ENCODE measurements around the gene ALKBH4.
"Not testable (repeated sequence)": the region's sequence is repeated elsewhere in the genome, so short reads cannot be mapped to it uniquely, and the experiment has no call there.

Gene ALKBH4

DNA sequence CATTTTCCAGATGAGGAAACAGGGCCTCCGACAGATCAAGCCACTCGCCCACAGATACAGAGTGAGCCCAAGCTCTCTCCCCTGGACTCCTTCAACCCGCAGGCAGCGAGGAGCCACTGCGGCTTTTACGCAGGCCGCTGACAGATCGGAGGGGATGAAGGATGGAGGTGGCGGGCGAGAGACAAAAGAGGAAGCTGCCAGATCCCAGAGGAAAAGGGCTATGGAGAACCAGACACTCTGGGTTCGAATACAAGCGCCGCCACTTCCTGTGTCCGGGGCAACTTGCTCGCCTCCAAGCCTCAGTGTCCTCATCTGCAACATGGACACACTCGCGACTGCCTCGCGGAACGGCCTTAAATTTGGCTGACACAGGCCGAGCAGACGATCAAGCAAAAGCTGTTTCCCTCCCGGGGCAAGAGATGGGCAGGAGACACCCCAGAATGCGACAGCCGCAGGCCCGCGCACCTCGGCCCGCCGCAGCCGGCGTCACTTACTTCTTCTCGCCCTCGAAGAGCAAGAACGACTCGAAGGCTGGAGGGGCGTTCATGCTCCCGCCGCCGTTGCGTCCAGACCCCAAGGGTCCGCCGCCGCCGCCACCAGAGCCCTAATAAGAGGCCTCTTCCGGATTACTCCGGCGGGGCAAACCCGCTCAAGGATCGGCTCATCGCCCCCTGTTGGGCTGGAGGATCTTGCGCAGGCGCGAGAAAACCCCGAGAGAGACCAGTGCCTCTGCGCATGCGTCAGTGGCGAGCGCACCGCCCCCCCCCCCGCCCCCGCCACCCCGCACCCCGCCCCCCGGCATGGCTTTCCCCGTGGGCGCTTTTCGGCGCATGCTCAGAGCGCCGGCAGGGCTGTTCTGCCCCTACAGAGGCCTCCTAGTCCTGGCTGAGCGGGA lies 13.9 kb upstream of the ALKBH4 start, which contains the start of gene POLR2J:
POLR2J (minus strand) TSS at position 609 of the 895 bp plus-strand sequence; CDS start at position 547, 62 bp downstream.
- DNase-seq = peak; percentile 88

DNA sequence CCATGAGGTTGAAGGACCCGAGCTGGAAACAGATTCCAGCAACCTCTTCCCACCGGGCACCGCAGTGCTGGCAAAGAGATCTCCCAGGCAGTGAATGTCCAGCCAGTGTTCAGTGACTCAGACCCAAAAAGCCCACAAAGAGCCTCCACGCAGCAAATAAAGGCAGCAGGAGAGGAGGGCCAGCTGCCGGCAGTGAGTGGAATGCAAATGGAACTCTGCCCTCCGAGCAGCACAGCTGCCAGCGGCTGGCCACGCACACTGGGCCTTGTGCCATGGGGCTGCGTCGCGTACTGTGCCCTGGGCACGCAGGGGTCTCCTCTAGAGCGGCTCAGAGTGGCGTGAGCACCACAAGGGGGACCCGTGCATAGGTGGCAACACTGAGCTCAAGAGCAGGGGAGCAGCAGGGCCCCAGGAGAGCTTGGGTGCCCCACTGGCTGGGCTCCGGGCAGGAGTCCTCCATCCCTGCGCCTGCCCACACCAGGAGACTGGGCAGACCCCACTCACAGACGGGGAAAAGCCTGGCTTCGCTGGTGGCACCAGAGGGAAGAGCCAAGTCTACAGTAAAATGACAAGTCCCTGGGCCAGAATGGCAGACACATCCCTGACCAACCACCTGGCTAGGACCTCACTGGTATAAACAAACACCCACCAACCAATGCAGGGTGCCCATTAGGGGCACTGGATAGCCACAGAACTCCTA lies 10.2 kb upstream of the ALKBH4 start:
- not testable (repeated sequence) for DNase-seq

DNA sequence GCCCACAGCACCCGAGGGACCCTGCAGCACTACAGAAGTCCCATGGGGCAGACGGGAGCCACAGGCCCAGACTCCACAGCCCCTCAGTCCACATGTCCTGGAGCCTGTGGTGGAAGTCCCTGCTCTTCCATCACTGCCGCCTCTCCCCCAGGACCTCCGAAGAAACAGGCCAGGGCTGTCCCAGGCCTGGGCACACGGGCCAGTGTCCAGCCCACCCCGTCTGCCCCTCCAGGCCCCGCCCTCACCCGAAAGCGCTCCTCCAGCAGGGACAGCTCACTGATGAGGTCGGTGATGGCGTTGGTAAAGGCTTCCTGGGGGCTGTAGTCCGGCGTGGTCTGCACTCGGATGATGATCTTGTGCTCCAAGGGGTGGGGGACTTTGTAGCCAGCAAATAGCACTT lies 9.5 kb upstream of the ALKBH4 start:
- not testable (repeated sequence) for DNase-seq

DNA sequence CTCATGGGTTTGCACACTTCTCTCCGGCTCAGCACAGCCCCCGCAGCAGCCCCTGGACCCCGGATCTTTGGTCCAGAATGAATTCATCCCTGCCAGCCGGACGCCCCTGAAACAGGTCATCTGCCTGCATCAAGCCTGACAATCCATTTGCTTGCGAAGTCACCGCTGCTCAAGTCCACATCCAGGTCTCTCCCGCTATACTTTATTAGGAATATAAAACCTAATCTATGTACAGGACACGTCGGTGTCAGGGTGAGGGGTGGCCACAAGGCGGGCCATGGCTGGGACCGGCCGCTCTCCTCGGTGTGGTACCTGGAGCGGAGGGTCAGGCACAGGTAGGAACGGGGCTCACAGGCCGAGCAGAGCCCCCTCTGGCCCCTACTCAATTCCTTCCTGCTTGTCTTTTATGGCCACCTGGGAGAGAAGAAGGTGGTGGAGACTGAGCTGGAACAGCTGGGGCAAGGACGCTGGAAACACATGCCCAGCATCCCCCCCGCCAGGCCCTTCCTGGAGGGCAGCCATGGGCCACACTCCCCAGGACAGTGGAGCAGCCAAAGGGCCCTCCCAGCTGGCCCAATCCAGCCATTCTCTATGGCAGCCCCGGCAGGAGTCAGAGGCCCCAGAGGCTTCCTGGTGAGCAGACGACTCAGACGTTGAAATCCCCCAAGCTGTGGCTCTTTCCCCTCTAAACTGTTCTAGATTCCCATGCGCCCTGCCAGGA lies 8.8 kb upstream of the ALKBH4 start:
- no peak for DNase-seq

DNA sequence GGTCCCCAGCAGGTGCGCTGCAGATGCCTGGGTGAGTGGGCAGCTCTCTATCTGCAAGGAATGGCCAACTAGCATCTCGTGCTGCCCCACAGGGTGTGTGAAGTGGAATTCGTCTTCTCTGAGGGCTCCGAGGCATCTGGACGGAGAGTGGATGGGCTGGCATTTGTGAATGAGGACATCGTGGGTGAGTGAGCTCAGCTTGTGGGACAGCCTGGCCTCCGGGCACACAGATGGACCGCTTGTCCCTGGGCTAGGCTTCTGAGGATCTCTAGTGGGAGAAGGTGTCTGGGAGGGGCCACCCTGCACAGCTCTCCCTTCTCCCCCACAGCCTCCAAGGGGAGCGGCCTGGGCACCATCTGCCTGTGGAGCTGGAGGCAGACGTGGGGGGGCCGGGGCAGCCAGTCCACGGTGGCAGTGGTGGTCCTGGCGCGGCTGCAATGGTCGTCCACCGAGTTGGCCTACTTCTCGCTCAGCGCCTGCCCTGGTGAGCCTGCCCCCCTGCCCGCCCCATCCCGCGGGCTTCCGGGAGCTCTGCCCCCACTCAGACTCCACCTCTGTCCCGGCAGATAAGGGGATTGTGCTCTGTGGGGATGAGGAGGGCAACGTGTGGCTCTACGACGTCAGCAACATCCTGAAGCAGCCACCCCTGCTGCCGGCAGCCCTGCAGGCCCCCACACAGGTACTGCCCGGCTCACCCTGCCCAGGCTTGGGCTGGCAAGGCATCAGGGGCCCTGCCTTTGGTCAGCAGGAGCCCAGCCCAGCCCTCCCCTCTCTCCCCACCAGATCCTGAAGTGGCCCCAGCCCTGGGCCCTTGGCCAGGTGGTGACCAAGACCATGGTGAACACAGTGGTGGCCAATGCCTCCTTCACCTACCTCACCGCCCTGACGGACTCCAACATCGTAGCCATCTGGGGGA lies 7.7 kb upstream of the ALKBH4 start:
- no peak for DNase-seq

DNA sequence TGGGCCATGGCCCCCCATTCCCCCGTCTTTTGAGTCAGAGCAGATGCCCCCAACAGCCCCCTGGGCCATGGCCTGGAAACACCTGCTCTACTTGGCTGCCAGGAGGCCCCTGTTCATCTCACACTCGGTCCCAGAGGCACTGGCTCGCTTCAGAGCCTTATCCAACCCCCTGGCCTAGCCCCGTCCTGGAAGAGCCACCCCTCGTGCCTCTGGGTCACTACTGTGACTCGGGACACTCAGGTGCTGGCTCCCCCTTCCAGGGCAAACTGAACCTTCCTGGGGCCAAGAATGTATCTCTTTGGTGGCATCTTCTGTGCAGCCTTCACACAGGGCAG lies 7.1 kb upstream of the ALKBH4 start:
- no peak for DNase-seq

DNA sequence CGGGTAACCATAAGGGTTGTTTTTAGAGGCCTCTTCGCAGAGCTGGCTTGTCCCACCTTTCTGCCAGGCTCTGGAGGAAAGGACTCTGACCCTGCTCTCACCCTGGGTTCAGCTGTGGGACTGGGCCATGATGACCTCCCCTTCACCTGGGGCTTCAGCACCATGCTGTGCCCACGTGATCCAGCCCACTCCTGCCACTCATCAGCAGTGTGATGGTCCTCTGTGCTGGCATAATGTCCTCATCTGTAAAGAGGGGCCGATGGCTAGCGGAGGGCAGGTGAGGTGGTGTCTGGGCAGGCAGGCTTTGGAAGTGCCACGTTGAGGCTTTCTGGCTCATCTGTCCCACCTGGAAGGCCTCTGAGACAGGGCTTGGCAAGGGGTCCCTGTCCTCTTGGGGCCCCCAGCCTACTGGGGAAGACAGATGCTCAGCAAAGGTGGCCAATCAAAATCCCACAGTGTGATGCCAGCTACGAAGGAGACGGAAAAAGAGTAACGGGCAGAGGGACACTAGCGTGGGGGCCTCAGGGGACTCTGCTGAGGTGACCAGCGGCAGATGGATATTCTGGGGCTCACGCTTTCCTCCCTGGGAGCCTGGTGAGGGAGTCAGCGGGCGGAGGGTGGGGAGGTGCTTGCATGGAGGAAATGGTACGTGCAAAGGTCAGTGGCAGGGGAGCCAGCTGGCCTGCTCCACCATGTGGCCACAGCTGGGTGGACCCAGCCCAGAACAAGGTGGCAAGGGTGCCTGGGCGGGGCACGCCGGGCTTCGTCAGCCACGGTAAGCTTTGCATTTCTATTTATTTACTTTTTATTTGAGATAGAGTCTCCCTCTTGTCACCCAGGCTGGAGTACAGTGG lies 5.5 kb upstream of the ALKBH4 start:
- no peak for DNase-seq

DNA sequence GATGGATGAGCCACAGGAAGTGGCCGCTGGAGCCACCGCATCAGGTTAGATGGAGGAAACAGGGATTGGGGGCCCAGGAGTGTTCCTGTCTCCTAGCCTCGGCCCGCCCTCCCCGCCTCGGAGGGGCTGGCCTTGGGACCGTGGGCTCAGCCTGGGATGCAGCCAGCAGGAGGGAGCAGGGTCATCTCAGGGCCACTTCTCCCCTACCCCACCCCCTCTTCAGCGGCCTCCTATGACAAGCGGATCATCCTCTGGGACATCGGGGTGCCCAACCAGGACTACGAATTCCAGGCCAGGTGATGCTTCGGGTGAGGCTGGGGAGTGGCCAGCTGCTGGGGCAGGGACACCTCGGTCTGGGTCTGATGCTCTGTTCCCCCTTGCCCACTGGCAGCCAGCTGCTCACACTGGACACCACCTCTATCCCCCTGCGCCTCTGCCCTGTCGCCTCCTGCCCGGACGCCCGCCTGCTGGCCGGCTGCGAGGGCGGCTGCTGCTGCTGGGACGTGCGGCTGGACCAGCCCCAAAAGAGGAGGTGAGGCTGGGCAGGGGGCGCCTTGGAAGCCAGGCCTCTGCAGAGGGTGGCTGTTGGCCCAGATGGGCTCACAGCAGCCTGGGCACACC lies 4.8 kb upstream of the ALKBH4 start:
- no peak for DNase-seq

DNA sequence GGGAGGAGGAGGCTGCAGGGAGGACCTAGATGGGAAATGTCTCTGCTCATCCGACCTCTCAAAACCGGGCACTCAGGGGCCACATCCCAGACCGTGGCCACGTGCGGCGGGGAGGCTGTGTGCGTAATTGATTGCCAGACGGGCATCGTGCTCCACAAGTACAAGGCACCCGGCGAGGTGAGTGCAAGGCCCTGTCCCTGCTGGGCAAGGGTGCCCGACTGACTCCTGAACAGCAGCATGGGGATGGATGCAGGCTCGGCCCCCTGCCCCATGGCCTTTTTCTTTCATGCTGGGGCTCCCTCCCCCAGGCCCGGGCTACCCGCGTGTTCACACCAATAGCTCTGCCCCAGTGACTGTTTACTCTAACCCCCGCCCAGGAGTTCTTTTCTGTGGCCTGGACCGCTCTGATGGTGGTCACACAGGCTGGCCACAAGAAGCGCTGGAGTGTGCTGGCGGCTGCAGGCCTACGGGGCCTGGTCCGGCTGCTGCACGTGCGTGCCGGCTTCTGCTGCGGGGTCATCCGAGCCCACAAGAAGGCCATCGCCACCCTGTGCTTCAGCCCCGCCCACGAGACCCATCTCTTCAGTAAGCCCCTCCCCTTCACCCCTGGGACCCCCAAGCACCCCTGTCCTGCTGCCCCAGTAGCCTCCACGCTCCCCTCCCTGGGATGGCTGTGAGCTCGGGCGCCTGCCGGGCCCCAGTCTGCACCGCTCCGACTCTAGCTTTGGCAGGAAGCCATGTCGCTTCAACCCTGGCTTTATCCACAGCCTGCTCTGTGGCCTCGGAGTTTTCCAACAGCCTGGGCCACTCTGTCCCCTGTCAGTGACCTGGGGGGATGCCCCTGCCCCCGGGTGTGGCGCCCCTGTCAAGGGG lies 4.1 kb upstream of the ALKBH4 start:
- DNase-seq = no peak

DNA sequence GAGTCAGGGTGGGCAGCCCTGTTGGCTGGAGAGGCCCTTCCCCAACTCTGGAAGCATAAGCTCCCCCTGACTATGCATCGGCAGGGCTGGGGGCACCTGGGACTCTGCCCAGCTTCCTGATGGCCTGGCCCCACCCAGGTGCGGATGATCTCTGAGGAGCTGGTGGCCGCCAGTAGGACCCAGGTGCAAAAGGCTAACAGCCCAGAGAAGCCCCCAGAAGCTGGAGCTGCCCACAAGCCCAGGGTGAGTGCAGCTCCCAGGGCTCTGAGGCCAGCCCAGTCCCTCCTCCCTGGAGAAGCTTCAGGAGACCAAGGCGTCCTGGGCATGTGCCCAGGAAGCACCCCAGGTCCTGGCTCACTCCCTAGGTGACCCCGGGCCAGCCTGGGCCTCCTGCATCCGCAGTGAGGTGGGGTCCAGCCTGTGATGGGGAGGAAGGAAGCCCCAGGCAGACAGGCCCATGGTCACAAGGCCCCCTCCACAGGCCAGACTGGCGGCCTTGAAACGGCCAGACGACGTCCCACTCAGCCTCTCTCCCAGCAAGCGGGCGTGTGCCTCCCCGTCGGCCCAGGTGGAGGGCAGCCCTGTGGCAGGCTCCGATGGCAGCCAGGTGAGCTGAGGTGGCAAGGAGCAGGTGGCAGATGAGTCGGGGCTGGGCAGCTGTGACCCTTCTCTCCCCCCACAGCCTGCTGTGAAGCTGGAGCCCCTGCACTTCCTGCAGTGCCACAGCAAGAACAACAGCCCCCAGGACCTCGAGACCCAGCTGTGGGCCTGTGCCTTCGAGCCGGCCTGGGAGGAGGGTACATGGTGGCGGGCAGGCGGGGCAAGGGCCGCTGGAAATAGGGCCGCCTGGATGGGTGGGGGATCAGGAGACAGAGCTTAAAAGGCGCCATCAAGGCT lies 3.2 kb upstream of the ALKBH4 start:
- DNase-seq = no peak

DNA sequence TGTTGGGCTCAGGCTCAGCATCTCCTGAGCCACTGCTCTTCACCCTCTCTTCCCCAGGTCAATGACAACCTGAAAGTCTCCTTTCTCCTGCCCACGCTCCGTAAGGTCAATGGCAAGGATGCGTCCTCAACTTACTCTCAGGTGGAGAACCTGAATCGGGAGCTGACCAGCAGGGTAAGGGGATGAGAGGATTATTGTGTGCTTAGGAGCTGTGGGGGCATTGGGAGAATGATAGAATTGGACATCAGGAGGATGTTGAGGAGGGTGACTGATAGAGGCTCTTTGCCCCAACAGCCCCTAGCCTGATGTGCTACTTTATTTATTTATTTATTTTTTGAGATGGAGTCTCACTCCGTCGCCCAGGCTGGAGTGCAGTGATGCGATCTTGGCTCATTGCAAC lies 1.4 kb upstream of the ALKBH4 start:
- no peak for DNase-seq

DNA sequence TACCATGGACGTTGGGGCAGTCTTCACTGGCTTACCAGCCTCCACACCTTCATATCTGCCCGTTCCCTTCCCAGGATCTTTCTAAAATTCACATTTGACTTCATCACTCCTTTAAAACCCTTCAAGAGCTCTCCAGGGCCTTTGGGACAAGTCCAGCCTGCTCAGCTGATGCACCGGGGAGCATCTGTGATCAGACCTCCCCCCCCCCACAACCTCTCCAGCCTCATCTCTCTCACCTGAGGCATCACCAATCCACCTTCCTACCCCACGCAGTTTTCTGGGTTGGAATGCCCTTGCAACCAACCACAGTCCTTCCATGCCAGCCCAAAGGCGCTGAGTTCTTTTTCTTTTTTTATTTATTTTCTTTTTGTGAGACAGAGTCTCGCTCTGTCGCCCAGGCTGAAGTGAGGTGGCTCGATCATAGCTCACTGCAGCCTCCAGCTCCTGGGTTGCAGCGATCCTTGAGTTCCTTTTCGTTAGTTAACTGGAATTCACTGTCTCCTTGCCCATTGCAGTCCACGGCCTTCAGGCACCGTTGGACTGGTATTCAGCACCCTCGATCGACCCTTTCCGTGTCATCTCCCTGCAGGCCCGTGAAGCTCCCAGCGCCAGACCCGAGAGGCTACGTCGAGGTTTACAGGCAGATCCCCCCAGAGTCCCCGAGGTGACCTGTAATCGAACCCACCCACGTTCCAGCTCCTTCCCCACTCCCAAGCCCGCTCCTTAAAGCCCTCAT lies 654 bp downstream of the ALKBH4 start:
- DNase-seq = no peak

DNA sequence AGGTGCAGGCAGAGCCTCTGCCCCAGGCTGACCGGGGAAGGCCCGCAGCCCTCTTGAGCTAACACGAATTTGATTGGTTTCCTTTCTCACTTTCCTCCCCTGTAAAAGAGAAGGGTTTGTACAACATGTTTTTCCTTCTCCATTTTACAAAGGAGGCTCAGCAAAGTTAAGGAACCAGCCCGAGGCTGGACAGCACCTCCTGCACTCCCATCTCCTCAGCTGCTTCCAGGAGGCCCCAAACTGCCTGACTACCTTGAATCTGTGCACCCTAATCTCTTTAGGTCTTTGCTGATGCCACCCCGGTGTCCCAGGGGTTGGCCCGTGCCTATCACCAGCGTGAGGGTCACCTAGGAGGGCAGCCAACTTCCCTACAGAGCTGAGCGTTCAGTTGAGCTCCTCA lies 4.2 kb downstream of the ALKBH4 start:
- no peak for DNase-seq

DNA sequence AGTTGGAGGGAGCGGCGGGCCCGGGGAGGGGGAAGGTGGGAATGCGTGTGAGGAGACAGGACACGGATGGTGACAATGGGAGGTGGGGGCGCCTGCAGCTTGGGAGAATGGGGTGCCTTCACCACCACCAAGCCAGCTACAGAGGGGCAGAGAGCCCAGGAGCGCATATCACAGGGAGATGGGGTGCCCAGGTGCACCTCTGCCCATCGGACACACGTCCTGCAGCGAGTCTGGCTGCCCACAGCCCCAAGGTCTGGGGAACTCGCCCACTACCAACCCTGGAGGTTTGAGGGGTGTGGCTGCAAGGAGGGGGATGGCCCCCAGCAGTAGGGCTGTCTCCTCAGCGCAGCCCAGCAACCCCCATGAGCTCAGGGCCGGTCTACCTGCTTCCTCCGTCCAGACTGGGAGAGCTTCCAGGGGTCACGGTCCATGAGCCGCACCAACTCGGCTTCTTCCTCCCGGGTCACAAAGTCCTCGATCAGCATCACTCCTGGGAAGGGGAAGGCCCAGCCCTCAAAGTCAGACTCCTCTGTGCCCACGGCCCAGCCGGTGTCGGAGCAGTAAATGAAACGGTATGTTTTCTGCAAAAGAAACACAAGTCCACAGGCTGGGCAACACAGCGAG lies 5.3 kb downstream of the ALKBH4 start:
- DNase-seq = no peak

DNA sequence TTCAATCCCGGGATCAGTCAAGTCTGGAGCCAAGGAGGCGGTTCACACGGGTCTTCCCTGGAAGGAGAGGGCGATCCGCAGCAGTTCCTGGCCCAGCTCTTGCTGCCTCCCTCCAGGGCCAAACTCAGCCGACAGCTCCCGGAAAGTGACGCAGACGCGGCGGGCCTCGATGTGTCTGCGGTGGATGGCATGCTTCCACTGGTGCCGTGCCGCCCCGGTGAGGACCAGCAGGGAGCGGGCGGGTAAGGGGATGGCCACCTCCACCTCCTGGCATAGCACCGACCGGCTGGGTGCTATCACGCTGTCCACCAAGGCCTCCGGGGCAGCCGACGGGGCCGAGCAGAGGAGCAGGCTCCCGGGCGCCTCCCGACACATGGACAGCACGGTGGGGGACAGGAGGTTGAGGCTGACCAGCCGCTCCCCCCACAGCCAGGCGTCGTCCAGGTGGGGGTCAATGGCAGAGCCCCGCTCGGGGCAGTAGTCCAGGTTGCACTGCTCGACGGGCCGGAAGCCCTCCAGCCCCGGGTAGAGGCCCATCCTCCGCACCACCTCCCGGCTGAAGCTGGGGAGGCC lies 7.2 kb downstream of the ALKBH4 start:
- DNase-seq = no peak

DNA sequence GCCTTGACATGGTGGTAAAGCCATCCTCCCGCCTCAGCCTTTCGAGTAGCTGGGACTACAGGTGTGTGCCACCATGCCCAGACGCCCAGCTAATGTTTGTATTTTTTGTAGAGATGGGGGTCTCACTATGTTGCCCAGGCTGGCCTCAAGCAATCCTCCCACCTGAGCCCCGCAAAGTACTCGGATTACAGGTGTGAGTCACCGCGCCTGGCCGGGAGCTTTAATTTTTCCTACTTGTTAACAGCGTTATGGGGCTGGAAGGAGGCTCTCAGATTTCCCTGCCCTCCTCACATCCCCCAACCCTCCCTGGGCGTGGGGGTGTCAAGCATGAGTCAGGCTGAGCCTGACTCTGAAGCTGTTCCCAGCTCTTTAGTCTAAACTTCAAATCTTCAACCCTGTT lies 8.3 kb downstream of the ALKBH4 start:
- DNase-seq = no peak

DNA sequence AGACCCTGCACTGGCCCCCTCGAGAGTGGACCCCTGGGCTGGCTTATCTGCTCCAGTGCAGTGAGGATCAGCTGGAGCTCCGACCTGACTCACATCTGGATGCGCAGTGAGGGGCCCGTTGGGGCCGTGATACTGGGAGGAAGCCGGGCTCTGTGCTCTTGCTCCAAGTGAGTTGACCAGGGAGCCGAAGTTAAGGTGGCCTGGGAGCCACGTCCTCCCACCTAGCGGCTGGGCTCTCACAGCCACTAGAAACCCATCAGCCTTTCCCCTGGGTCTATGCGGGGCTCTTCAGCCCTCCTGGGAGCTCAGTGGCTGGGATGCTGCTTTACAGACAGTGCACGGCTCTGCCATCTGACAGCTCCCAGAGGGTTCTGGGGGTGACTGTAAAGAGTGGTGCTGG lies 9.1 kb downstream of the ALKBH4 start:
- DNase-seq = no peak

Measured in central memory CD4-positive, alpha-beta T cell (primary cell).